Measurements from ENCODE around the gene LUC7L2. TPM values are rescaled to one million over a fixed set of nuclear protein-coding genes. Genes with fewer than 3 reads are reported as not detected.
"Not testable (repeated sequence)": the region's sequence is repeated elsewhere in the genome, so short reads cannot be mapped to it uniquely, and the experiment has no call there.

Gene LUC7L2
- total and polyA plus RNA-seq, 2 experiments from 2014 or later = 87.8 to 105 TPM

- no peaks in the 10 kb centered on the region for H3K27me3 ChIP-seq
- no peaks in the 10 kb centered on the region for H3K9me3 ChIP-seq (ENCODE audit: low read depth)
- no peak for DNase-seq (ENCODE audit: low read depth in 1 of 2, low spot score in 1 of 2)
- H3K36me3 ChIP-seq = no peaks in the 10 kb centered on the region
- H3K27ac ChIP-seq = no peak overlapping the region
- H3K4me3 ChIP-seq = no peak overlapping the region
- no peak for TF ChIP-seq CTCF (IDR thresholded peaks at IDR 0.05; ENCODE audit: low read depth, low read length)
- H3K4me1 ChIP-seq (ENCODE audit: low read depth) = no peaks in the 10 kb centered on the region
Observed at GRCh38 chr7:139455789-139456188, 96.1 kb downstream of the LUC7L2 start.

- Histone ChIP-seq H3K27me3 (no peaks in the 10 kb centered on the region), H3K4me1 (ENCODE audit: low read depth) (no peaks in the 10 kb centered on the region), H3K36me3 (no peaks in the 10 kb centered on the region), H3K9me3 (ENCODE audit: low read depth) (no peaks in the 10 kb centered on the region), H3K4me3 (no peak overlapping the region), H3K27ac (no peak overlapping the region)
- no peak for TF ChIP-seq CTCF (IDR thresholded peaks at IDR 0.05; ENCODE audit: low read depth, low read length)
- no peak for DNase-seq (ENCODE audit: low read depth in 1 of 2, low spot score in 1 of 2)
Observed at GRCh38 chr7:139456511-139456910, 96.8 kb downstream of the LUC7L2 start.

- Histone ChIP-seq H3K27ac (no peak overlapping the region), H3K4me3 (no peak overlapping the region), H3K36me3 (no peaks in the 10 kb centered on the region), H3K9me3 (ENCODE audit: low read depth) (no peaks in the 10 kb centered on the region), H3K4me1 (ENCODE audit: low read depth) (no peaks in the 10 kb centered on the region), H3K27me3 (no peaks in the 10 kb centered on the region)
- DNase-seq (ENCODE audit: low read depth in 1 of 2, low spot score in 1 of 2) = peak in 1 of 2 donors; percentile 19
- TF ChIP-seq CTCF (IDR thresholded peaks at IDR 0.05; ENCODE audit: low read depth, low read length) = no peak
Observed at GRCh38 chr7:139457153-139457946, 97.7 kb downstream of the LUC7L2 start.

- not testable (repeated sequence) for H3K4me1 ChIP-seq (ENCODE audit: low read depth); H3K27me3 ChIP-seq; H3K36me3 ChIP-seq; H3K27ac ChIP-seq; DNase-seq (ENCODE audit: low read depth in 1 of 2, low spot score in 1 of 2); H3K4me3 ChIP-seq; H3K9me3 ChIP-seq (ENCODE audit: low read depth)
Observed at GRCh38 chr7:139463421-139463820, 103.7 kb downstream of the LUC7L2 start.

GRCh38 chr7:139464511-139464910 lies 104.8 kb downstream of the LUC7L2 start:
- not testable (repeated sequence) for H3K36me3 ChIP-seq; H3K4me3 ChIP-seq; H3K4me1 ChIP-seq (ENCODE audit: low read depth); H3K27me3 ChIP-seq; H3K9me3 ChIP-seq (ENCODE audit: low read depth); H3K27ac ChIP-seq; DNase-seq (ENCODE audit: low read depth in 1 of 2, low spot score in 1 of 2)

- H3K4me1 ChIP-seq (ENCODE audit: low read depth); H3K27me3 ChIP-seq; H3K27ac ChIP-seq; H3K4me3 ChIP-seq; H3K9me3 ChIP-seq (ENCODE audit: low read depth); H3K36me3 ChIP-seq; DNase-seq (ENCODE audit: low read depth in 1 of 2, low spot score in 1 of 2): not testable (repeated sequence)
Observed at GRCh38 chr7:139465072-139465471, 105.4 kb downstream of the LUC7L2 start.

- not testable (repeated sequence) for H3K4me3 ChIP-seq; H3K9me3 ChIP-seq (ENCODE audit: low read depth); H3K4me1 ChIP-seq (ENCODE audit: low read depth); DNase-seq (ENCODE audit: low read depth in 1 of 2, low spot score in 1 of 2); H3K27me3 ChIP-seq; H3K36me3 ChIP-seq; H3K27ac ChIP-seq
Observed at GRCh38 chr7:139467729-139468128, 108.0 kb downstream of the LUC7L2 start.

- H3K4me3 ChIP-seq; H3K9me3 ChIP-seq (ENCODE audit: low read depth); H3K36me3 ChIP-seq; DNase-seq (ENCODE audit: low read depth in 1 of 2, low spot score in 1 of 2); H3K4me1 ChIP-seq (ENCODE audit: low read depth); H3K27me3 ChIP-seq; H3K27ac ChIP-seq: not testable (repeated sequence)
Observed at GRCh38 chr7:139468281-139468680, 108.6 kb downstream of the LUC7L2 start.

Measured in cardiac muscle cell (in vitro differentiated cells and primary cell).